Stimulated activated CD8-positive, alpha-beta memory T cell treated with anti-CD3 and anti-CD28 coated beads, Interleukin-4, amount 100 ng/mL, for 4 hours (primary cell): Measurements from ENCODE around the gene NLRC4.
"Not testable (repeated sequence)": the region's sequence is repeated elsewhere in the genome, so short reads cannot be mapped to it uniquely, and the experiment has no call there.

ENCODE experiments used
- DNase-seq, 2 donors: peaks; one replicate each; pipeline ENCODE4 v3.0.0-alpha.2; 2020; ENCODE audit warnings: low read depth in 2 of 2, low spot score in 1 of 2

NLRC4 gene, protein sequence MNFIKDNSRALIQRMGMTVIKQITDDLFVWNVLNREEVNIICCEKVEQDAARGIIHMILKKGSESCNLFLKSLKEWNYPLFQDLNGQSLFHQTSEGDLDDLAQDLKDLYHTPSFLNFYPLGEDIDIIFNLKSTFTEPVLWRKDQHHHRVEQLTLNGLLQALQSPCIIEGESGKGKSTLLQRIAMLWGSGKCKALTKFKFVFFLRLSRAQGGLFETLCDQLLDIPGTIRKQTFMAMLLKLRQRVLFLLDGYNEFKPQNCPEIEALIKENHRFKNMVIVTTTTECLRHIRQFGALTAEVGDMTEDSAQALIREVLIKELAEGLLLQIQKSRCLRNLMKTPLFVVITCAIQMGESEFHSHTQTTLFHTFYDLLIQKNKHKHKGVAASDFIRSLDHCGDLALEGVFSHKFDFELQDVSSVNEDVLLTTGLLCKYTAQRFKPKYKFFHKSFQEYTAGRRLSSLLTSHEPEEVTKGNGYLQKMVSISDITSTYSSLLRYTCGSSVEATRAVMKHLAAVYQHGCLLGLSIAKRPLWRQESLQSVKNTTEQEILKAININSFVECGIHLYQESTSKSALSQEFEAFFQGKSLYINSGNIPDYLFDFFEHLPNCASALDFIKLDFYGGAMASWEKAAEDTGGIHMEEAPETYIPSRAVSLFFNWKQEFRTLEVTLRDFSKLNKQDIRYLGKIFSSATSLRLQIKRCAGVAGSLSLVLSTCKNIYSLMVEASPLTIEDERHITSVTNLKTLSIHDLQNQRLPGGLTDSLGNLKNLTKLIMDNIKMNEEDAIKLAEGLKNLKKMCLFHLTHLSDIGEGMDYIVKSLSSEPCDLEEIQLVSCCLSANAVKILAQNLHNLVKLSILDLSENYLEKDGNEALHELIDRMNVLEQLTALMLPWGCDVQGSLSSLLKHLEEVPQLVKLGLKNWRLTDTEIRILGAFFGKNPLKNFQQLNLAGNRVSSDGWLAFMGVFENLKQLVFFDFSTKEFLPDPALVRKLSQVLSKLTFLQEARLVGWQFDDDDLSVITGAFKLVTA

DNA sequence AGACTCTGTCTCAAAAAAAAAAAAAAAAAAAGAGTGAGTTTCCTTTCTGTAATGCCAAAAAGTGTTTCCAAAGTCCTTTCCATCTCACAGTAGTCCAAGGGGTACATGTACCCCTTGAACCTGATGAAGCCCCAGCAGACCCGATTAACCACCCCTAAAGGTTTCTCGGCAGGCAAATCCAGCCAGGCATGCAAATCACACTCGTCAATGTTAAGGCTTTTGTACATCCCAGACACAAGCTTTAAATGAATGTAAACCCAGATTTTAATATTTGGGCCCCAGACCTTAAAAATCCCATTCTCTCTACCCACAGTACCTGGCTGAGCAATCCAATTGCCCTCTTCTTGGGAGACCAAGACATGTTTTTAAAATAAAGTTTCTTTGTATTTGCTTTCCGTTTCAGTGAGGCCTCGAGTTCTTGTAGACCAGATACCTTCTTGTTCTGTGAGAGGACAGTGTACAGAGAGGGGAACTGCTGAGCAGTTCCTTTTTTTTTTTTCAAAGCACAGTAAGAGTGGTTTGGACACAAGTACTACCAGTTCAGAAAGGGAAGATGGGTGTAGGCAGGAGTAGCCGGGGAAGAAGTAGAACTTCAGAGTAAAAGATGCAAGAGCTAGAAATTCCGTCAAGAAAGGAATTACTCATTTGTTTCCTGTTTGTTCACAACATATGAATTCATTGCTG, at the start of gene NLRC4:
TSS of gene NLRC4 (minus strand) at position 465 of the 684 bp plus-strand sequence. CDS start 8,111 bp downstream, outside the sequence.
- no peak for DNase-seq

DNA sequence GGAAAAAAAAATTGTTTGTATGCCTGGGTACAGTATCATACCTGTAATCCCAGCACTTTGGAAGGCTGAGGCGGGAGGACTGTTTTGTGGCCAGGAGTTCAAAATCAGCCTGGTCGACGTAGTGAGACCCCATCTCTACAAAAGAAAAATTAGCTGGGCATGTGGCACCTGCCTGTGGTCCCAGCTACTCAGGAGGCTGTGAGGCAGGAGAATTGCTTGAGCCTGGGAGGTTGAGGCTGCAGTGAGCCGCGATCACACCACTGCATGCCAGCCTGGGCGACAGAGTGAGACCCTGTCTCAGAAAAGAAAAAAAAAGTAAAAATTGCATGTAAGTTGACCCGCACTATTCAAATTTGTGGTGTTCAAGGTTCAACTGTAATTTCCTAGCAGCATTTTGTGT, 45.9 kb upstream of the NLRC4 start:
- no peak for DNase-seq

DNA sequence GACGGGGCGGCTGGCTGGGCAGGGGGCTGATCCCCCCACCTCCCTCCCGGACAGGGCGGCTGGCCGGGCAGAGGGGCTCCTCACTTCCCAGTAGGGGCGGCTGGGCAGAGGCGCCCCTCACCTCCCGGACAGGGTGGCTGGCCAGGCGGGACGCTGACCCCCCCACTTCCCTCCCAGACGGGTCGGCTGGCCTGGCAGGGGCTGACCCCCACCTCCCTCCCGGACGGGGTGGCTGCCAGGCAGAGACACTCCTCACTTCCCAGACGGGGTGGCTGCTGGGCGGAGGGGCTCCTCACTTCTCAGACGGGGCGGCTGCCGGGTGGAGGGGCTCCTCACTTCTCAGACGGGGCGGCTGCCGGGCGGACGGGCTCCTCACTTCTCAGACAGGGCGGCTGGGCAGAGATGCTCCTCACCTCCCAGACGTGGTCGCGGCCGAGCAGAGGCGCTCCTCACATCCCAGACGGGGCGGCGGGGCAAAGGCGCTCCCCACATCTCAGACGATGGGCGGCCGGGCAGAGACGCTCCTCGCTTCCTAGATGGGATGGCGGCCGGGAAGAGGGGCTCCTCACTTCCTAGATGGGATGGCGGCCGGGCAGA, 29.4 kb upstream of the NLRC4 start:
- not testable (repeated sequence) for DNase-seq

DNA sequence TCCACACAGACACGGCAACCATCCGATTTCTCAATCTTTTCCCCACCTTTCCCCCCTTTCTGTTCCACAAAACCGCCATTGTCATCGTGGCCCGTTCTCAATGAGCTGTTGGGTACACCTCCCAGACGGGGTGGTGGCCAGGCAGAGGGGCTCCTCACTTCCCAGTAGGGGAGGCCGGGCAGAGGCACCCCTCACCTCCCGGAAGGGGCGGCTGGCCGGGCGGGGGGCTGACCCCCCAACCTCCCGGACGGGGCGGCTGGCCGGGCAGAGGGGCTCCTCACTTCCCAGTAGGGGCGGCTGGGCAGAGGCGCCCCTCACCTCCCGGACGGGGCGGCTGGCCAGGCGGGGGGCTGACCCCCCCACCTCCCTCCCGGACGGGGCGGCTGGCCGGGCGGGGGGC, 28.8 kb upstream of the NLRC4 start:
- not testable (repeated sequence) for DNase-seq

DNA sequence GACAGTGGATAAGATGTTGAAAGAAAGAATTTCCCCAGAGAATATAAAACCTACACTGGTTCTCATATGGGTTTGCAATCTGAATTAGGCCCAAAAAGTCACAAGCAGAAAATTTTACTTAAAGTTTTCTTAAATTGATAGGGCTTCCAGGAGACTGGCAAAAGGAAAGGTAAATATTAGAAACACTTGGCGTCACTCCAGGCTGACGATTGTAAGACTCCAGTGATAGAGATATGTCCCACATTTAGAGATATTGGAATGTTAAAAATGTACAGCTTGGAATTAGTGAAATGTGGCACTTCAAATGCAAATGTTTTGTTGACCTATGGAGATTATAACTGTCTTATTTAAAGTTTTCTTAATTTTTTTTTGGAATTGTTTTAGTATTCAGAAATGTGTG, 27.1 kb upstream of the NLRC4 start:
- no peak for DNase-seq

DNA sequence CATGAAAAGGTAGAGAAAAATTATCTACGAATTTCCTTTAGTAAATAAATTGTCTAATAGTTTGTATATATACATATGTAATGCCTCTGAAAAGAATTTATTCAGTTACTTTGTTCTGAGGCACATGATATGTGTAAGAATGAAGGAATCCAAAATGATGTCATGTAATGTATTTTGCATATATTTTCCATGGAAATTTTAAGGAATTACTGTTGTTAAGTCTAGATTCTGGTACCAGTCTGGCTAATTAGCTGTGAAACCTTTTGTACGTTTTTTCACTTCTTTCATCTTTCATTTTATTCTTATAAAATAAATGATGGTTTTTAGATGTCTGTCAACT, 25.3 kb upstream of the NLRC4 start:
- no peak for DNase-seq

DNA sequence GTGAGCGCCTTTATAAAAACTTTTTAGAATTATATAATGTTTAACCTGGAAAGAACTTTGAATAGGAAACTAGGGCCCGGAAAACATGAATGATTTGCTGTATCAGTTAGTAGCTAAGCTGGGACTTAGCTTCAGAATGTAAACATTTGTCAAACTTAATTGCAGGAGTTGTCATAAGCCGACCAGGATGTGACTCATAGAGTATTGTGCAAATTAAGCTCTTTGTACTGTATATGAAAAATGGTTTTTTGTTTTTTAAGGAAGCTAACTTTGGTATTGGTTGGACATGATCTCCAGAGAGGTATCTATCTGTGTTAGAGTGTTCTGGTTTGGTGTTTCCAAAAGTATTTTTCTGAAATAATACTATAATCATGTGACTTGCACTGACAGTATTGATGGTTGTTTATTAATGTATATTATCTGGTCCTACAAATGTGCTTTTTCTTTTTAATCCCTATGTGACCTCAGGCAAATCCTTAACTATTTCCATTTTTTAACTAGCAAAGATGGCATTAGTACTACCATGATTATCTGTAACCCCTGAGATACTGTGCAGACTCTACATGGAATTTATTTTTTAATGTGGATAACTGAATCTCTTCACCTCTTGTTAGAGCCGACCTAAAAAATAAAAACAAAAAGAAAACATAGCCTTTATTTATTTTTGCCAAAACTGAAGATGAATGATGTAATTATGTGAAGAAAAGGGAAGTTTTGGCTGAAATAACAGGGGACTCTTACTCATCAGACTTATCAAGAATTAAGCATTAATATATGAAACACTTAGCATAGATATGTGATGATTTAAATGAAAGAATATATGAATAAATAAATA, 24.7 kb upstream of the NLRC4 start:
- no peak for DNase-seq

DNA sequence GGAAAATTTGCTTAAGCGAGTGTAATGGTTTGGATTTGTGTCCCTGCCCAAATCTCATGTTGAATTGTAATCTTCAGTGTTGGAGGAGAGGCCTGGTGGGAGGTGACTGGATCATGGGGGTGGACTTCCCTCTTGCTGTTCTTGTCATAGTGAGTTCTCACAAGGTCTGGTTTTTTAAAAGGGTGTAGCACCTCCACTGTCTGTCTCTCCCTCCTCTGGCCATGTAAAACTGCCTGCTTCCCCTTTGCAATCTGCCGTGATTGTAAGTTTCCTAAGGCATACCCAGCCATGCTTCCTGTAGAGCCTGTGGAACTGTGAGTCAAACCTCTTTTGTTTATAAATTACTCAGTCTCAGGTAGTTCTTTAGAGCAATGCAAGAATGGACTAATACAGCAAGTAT, 19.6 kb upstream of the NLRC4 start:
- DNase-seq: no peak

DNA sequence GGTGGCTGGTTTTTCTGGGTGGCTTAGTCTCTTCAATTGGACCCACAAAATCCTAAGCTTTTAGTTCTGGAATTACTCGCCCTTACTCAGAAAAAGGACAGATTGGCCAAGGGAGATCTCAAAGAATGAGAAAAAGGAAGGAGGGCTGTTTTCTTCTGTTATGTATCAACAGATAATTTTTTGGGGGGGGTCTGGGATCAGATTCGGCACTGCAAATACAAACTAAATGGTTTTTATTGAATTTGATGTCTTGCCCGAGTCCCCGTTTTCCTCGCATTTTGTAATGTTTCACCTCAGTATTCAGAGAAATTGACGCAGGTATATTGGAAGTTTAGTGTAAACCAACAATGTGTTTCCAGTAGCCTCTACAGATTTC, 13.8 kb upstream of the NLRC4 start:
- DNase-seq: no peak

DNA sequence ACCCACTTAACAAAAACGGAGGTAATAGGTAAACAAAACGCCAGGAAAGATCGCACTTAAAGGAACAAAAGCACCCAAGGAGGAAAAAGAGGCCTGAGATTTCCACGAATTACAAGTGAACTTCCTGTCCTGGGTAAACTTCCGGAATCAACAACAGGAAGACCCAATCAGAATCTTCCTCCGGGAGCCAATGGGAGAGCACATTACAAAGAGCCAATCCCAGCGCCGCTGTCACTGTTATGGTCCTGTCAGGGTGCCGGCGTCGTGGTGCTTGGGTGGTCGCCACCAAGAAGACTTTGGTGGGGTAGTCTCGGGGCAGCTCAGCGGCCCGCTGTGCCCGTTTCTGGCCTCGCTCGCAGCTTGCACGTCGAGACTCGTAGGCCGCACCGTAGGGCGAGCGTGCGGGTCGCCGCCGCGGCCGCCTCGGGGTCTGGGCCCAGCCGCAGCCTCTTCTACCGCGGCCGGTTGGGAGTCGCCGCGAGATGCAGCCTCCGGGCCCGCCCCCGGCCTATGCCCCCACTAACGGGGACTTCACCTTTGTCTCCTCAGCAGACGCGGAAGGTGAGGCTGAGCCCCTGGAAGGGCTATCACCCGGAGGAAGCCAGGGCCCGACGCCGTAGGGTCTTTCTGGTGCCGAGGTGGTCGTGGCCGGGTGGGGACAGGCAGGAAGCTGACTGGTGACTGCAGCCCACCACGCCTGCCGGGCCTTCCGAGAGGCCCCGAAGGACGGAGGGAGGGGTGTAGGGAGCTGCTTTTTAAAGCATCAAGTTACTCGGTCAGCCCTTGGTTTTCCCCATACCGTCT, 13.2 kb upstream of the NLRC4 start, which contains the start of gene YIPF4:
TSS of gene YIPF4 (plus strand) at position 231 of the 804 bp plus-strand sequence. CDS start at position 483, 252 bp downstream.
- DNase-seq: peak; percentile 72 to 85

DNA sequence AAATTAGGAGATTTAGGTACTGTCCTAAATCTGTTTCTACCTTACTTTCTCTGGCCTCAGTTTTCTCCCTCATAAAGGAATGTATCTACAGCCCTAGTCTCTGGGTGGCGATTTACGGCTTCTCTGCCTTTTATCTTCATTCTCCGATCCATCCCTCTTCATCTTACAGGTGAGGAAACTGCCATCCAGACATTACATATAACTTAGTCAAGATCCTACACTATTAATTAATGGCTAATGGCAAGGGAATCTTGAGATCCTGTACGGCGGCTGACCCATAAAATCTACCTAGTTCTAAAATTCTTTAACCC, 12.6 kb upstream of the NLRC4 start:
- DNase-seq: no peak

DNA sequence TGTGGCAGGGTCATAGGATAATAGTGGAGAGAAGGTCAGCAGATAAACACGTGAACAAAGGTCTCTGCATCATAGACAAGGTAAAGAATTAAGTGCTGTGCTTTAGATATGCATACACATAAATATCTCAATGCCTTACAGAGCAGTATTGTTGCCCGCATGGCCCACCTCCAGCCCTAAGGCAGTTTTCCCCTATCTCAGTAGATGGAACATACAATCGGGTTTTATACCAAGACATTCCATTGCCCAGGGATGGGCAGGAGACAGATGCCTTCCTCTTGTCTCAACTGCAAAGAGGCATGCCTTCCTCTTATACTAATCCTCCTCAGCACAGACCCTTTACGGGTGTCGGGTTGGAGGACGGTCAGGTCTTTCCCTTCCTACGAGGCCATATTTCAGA, 11.1 kb upstream of the NLRC4 start:
- DNase-seq: not testable (repeated sequence)

DNA sequence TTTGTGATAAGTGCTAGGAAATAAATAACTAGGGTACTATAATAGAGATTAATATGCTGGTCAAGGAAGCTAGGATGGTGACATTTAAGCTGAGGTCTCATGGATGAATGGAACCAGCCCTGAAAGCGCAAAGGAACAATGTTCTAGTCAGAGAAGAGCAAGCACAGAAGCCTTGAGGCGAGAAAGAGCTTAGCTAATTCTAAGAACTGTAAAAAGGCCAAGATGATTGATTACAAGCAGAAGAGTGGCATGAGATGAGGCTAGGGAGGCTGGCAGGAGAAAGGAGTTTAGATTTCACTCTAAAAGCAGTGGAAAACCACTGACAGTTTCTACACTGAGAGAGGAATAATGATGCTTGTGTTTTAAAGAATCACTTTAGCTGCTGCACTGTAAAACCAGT, 9.6 kb upstream of the NLRC4 start:
- no peak for DNase-seq

DNA sequence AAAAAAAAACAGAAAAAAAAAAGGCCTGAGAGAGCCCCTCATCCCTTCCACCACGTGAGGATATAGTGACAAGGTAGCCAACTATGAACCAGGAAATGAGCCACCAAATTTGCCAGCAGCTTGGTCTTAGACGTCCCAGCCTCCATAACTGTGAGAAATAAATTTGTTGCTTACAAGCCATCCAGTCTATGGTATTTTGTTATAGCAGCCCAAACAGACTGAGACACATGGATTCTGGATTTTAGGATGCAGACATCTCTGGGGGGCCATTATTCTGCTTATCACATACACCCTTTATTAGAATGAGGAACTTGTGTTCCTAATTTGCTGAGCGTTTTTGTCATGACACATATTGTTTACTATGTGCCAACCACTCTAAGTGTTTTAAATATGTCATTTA, 7.6 kb upstream of the NLRC4 start:
- DNase-seq: no peak

DNA sequence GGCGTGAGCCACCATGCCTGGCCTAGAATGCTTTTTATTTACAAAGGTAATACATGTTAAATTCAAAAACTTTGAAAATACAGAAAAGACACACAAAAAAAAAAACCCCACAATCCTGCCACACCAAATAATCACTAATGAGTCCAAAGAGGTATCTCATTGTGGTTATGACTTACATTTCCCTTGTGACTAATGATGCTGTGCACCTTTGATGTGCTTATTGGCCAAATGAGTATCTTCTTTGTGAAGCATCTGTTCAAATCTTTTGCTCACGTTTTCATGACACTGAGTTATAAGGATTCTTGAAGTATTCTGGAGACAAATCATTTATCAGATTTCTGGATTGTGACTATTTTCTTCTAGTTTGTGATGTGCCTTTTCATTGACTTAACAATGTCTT, 6.4 kb upstream of the NLRC4 start:
- no peak for DNase-seq

DNA sequence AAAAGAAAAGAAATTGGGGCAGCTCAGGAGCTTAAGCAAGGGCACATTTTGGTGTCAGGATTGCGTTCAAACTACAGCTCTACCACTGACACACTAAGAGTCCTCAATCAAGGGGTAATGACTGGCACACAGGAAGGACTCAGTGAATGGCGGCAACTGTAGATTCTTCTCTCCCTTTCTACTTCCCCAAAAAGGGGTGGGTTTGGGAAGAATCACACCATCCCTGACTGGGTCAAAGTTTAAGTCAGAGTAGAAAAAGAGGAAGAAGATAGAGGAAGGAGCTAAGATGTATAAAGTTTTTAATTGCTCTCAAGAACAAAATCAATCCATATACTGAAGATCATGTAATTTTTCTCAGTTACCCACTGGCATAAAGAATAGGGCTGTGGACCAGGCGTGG, 2.6 kb downstream of the NLRC4 start:
- no peak for DNase-seq

DNA sequence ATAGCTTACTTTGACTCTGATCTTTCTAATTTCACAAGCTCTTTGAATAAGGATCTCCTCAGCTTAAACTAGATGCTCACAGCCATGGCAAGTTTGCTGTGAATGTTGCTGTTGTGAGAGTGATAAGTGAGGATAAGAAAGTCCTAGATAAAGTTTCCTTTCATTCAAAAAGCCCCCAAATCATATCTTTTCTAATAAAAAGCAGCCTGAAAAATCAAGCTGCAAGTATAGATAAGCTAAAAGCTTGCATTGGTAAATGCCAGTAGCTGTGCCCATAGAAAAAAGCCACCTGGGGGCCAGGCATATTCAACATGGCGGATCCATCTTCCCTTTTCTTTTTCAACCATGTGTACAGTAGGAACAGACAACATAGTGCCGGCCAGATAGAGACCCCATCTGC, 4.3 kb downstream of the NLRC4 start:
- DNase-seq: no peak

DNA sequence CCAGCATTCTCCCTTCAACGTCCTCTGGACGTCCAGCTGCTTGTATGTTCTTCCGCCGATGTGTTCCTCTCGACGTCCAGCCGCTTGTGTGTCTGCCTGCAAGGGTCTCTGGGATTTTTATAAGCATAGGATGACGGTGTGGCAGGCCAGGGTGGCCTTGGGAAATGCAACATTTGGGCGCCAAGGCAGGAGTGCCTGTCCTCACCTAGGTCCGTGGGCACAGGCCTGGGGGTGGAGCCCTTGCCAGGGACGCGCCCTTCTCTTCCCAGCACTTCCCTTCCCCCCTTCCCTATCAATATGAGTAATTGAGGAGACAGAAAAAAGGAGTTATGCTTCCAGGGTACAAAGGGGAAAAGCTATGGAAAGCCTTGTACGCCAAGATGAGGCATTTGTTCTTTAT, 6.4 kb downstream of the NLRC4 start:
- no peak for DNase-seq

DNA sequence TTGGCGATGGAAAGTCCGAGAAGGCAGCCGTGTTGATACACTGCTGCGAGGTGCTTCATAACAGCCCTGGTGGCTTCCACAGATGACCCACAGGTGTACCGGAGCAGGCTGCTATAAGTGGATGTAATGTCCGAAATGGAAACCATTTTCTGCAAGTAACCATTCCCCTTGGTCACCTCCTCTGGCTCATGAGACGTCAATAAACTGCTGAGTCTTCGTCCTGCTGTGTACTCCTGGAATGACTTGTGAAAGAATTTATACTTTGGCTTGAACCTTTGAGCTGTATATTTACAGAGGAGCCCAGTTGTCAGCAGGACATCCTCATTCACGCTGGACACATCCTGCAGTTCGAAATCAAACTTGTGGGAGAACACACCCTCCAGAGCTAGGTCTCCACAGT, 14.4 kb downstream of the NLRC4 start:
- no peak for DNase-seq
